NCI-H187 treated with DMSO at 0.1 percent for 48 hours (cell line): ENCODE measurements around the gene ZNF280A.
A peak's percentile ranks its signal among the peaks of the same experiment; 100 is the strongest.
"Not testable (repeated sequence)": the region's sequence is repeated elsewhere in the genome, so short reads cannot be mapped to it uniquely, and the experiment has no call there.

Experiments
- DNase-seq: peaks from one replicate; lab custom pipeline; 2025; lab: John Stamatoyannopoulos, UW

Gene ZNF280A

DNA sequence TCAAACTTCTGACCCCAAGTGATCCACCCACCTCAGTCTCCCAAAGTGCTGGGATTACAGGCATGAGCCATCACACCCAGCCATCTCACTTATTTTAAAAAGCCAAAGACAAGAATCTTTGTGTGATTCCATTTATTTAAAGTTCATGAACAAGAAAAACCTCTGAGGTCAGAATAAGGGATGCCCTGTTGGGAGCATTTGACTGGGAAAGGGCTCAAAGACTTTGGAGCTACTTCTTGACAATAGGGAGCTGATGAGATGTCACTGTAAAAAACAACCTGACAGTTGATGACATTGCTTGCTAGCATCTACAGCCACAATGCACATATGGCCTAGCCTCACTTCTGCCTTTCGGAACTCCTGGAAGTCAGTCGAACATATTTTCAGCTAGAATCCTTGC lies 6.5 kb downstream of the ZNF280A start:
- no peak for DNase-seq

DNA sequence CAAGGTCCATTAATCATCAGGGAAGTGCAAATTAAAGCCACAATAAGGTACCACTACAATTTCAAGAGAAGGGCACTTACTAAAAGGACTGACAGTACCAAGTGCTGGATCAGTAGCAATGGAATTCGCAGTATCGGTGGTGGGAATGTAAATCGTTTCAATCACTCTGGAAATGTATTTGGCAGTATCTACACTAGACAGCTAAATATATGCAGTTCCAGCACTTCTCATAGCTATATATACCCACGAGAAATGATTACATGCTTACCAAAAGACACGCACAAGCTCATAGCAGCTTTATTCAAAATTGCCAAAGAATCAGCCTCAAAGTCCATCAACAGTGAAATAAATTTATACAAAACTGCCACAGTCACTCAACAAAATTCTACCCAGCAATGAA lies 7.1 kb downstream of the ZNF280A start:
- DNase-seq = no peak

- not testable (repeated sequence) for DNase-seq
These were observed 9.2 kb downstream of the ZNF280A start for GRCh38 chr22:22510833-22511232.

DNA sequence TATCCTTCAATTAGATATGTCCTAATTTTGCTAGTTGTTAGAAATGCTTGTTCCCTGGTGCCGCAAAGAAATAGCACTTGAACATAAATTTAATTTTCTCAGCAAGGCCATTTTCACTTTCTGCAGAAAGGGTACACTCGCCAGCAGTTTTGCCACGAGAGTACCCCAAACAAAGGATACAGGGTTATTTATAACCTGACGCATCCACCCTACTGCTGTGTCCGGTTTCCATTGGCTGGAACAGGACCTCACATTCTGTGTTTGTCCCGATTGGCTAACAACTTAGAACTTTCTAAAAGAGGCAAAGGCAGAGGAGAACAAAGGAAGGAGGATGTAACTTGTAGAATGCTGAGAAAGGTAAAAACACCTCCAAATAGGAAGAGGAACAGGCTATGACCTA lies 10.2 kb downstream of the ZNF280A start:
- not testable (repeated sequence) for DNase-seq

- peak; percentile 2 for DNase-seq
These were observed 11.5 kb downstream of the ZNF280A start, which contains the start of gene ZNF280B for GRCh38 chr22:22508274-22509176. Gene ZNF280B (minus strand): TSS chr22:22508742. CDS start chr22:22489398, 19,344 bp downstream.

DNA sequence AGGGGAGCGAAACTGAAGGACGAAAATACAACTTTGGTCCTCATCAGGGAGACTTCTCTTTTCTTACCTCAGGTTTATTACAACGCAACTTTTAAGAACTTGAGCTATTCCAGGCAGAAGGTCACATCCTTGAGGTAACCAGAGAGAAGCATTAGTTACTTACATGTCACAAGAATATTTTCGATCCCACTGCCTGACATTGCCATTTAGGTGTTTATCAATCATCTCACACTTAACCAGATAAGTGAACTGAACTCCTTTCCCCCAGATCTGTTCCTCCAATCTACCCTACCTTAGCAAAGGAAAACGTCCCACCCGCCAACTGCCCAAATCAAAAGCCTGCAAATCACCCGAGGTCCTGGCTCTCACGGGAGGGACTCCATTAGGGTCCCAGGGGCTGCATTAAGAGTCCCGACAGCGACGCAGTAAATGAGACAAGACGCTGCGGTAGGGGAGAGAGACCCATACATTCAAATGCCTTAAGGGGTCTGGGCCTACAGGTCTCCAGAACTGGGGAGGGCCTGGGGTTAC lies 12.3 kb downstream of the ZNF280A start:
- DNase-seq = no peak

DNA sequence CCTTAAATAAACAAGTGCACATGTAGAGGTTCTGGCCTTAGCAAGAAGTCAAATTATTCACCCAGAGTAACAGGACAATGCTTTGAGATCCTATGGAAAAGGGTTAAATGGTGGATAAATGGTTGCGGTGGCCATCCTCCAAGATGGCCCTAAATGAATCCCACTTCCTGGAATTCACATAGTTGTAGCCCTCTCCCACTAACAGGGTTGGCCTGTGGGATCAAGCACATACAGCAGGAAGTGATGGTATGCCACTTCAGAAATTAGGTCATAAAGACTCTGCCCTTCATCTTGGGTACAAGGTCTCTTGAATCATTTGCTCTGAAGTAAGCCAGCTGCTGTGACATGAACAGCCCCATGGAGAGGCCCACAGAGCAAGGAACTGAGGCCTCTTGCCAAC lies 13.3 kb downstream of the ZNF280A start:
- DNase-seq = no peak

DNA sequence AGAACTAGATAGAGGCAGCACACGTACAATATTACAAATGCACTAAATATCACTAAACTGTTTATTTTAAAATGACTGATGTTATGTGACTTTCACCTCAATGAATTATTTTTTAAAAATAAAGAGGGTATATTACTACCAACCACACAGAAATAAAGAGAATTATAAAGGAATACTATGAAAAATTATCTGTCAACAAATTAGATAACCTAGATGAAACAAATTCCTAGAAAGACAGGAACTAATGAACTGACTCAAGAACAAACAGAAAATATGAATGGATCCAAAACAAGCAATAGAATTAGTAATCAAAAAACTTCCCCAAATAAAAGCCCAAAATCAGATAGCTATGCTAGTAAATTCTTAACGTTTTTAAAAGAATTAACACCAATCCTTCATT lies 21.8 kb downstream of the ZNF280A start:
- no peak for DNase-seq

DNA sequence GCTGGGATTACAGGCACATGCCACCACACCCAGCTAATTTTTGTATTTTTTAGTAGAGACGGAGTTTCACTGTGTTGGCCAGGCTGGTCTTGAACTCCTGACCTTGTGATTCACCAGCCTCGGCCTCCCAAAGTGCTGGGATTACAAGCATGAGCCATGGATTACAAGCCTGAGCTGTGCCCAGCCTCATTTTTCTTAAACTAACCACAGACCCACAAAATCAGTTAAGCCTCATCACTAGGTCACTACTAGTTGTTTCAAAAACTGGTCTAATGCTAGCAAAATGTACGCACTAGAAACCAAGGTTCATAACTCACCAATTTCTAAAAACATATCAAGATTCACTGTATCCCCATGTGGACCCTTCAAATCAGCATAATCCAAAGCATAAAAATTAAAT lies 28.5 kb downstream of the ZNF280A start:
- not testable (repeated sequence) for DNase-seq

GRCh38 chr22:22488736-22489135 lies 31.3 kb downstream of the ZNF280A start:
- no peak for DNase-seq

GRCh38 chr22:22487869-22488597 lies 32.0 kb downstream of the ZNF280A start:
- DNase-seq = no peak

DNA sequence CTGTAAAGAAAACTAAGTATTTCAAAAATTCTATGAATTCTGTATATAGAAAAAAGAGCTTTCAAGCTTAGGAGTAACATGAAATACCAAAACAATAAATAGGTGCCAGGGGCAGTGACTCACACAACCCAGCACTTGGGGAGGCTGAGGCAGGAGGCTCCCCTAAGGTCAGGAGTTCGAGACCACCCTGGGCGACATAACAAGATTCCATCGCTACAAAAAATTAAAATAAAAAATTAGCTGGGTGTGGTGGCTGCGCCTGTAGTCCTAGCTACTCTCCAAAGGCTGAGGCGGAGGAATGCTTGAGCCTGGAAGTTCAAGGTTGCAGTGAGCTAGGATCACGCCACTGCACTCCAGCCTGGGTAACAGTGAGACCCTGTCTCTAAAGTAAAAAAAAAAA lies 33.0 kb downstream of the ZNF280A start:
- DNase-seq = no peak

- no peak for DNase-seq
These were observed 33.8 kb downstream of the ZNF280A start for GRCh38 chr22:22486132-22486899.

GRCh38 chr22:22485524-22485923 lies 34.5 kb downstream of the ZNF280A start:
- no peak for DNase-seq

DNA sequence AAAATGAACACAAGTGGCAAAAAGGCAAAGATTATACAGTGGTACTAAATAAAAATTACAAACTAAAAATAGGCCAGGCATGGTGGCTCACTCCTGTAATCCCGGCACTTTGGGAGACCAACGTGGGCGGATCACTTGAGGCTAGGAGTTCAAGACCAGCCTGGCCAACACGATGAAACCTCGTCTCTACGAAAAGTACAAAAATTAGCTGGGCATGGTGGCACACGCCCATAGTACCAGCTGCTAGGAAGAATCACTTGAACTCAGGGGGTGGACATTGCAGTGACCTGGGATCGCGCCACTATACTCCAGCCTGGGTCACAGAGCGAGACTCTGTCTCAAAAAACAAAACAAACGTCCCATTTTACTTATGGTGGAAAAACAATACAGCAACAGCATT lies 36.0 kb downstream of the ZNF280A start:
- DNase-seq = no peak

DNA sequence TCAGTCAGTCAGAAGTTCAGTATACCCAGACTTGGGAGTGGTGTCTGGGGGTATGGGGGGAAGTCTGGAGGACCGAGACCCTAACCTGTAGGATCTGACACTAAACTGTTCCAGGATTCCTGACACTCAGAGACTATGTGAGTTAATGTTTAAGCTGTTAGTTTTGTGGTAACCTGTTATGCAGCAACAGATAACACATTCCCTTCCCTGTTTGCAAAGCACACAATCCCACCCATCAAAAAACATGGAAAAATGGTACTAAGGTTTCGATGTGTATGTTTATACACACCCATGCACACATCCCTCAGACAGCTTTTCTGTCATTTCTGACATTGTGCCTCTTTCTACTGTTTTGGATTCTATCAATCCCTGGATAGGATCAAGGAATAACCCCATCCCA lies 39.1 kb downstream of the ZNF280A start:
- no peak for DNase-seq

DNA sequence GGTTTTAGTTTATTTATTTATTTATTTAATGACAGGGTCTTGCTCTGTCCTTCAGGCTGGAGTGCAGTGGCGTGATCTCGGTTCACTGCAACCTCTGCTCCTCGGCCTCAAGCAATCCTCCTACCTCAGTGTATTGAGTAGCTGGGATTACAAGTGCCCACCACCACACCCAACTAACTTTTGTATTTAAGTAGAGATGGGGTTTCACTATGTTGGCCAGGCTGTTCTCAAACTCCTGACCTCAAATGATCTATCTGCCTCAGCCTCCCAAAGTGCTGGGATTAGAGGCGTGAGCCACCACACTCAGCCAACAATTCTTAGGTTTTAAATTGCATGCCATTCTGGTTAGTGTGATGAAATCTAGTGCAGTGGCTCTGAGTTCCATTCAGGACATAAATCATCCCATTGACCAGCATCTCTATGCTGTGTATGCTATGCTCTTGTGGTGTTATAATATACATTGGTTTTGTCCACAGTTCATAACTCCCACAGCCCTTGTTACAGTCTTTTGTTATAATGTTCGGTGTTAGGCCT lies 40.0 kb downstream of the ZNF280A start:
- DNase-seq = no peak

- DNase-seq = no peak
These were observed 41.0 kb downstream of the ZNF280A start for GRCh38 chr22:22479116-22479515.

GRCh38 chr22:22478470-22478869 lies 41.6 kb downstream of the ZNF280A start:
- no peak for DNase-seq

- DNase-seq = no peak
These were observed 45.3 kb downstream of the ZNF280A start for GRCh38 chr22:22474733-22475132.

- not testable (repeated sequence) for DNase-seq
These were observed 49.0 kb downstream of the ZNF280A start for GRCh38 chr22:22471104-22471503.

DNA sequence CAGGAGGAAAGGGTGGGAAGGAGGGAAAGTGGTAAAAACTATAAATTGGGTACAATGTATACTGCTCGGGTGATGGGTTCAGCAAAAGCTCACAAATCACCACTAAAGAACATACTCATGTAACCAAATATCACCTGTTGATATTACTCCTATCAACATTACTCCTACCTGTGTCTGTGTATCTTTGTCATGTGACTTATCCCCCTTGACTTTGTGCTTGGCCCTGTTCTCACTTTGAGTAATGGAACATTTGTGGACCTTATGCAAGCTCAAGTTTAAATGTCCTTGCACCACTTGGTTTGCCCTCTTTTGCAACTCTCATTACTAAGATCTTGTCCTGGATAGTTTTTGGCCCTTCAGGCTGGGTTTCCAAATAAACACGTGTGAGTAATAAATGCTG lies 50.5 kb downstream of the ZNF280A start:
- no peak for DNase-seq
